Stimulated activated effector memory CD8-positive, alpha-beta T cell treated with anti-CD3 and anti-CD28 coated beads, Interleukin-12 subunit alpha, Interleukin-12 subunit beta, amount 100 ng/mL, for 72 hours (primary cell): ENCODE results near the gene NCKAP5.
"Not testable (repeated sequence)": the region's sequence is repeated elsewhere in the genome, so short reads cannot be mapped to it uniquely, and the experiment has no call there.

ENCODE experiments used
- ATAC-seq: fragments of 150-1000 bp; cut with Tn5 transposase; 2 replicates; pipeline ENCODE4 v1.10.0; 2021
- DNase-seq, 2 donors: peaks; one replicate each; pipeline ENCODE4 v3.0.0; 2021 to 2022; ENCODE audit warnings: low spot score in 2 of 2
- H3K27ac Mint-ChIP-seq: one replicate; pipeline ENCODE4 v1.8.0; 2022; ENCODE audit warnings: mild to moderate bottlenecking, mixed read lengths
- H3K36me3 Mint-ChIP-seq: one replicate; pipeline ENCODE4 v1.8.0; 2022; ENCODE audit warnings: mild to moderate bottlenecking, mixed read lengths
- H3K4me1 Mint-ChIP-seq: one replicate; pipeline ENCODE4 v1.8.0; 2022; ENCODE audit warnings: mixed read lengths
- H3K4me3 Mint-ChIP-seq: one replicate; pipeline ENCODE4 v1.8.0; 2022; ENCODE audit warnings: mild to moderate bottlenecking, mixed read lengths
- H3K9me3 Mint-ChIP-seq: one replicate; pipeline ENCODE4 v1.8.0; 2022; ENCODE audit warnings: mixed read lengths

Gene NCKAP5

DNA sequence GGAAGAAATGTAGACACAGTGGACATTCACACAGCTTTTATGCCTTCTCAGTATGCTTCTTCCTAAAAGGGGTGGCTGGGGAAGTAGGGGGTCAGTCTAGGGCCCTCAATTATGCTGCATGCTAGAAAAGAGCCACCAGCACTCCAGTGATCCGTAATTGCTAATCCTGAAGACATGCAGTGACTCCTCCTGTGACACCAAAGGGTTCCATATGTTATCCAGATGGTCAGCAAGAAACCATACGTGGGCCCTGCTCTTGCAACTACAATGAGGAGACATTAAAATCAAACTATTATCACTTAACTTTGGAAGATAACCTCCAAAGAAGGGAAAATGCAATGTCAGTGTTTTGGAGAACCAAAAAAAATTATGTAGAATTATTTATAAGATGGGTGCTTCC is 754.8 kb downstream of the NCKAP5 start:
- no peak for DNase-seq
- no peak overlapping the region for H3K4me3 Mint-ChIP-seq
- ATAC-seq: no peak
- no peaks in the 10 kb centered on the region for H3K4me1 Mint-ChIP-seq
- H3K9me3 Mint-ChIP-seq: peaks cover 17% of the 10 kb centered on the region
- no peak overlapping the region for H3K27ac Mint-ChIP-seq
- H3K36me3 Mint-ChIP-seq: no peaks in the 10 kb centered on the region

- ATAC-seq: no peak
- Mint-ChIP-seq H3K27ac (no peak overlapping the region), H3K4me3 (no peak overlapping the region), H3K36me3 (no peaks in the 10 kb centered on the region), H3K9me3 (peaks cover 21% of the 10 kb centered on the region), H3K4me1 (no peaks in the 10 kb centered on the region)
- no peak for DNase-seq
Observed at GRCh38 chr2:132811148-132811915, 756.9 kb downstream of the NCKAP5 start.

GRCh38 chr2:132809962-132810361 is 758.3 kb downstream of the NCKAP5 start:
- not testable (repeated sequence) for H3K4me3 Mint-ChIP-seq, ATAC-seq, H3K4me1 Mint-ChIP-seq, DNase-seq, H3K36me3 Mint-ChIP-seq, H3K27ac Mint-ChIP-seq
- peaks cover 22% of the 10 kb centered on the region for H3K9me3 Mint-ChIP-seq

DNA sequence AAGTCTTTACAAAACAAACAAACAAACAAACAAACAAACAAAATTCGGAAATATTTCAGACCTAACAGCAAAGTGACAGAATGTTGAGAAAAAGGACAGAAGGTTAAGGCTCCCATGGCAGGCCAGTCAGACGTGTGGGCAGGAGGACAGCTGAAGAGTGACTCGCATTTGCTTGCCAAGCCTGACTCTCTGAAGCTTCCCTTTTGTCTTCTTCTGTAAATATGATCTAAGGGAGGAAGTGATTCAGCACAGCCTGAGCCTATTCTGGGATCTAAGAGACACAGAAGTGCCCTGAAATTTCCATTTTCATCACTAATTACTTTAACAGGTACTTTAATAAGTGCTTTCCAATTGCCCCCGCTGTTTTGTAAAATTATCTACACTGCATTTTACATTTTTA is 764.2 kb downstream of the NCKAP5 start:
- Mint-ChIP-seq H3K9me3 (peaks cover 12% of the 10 kb centered on the region), H3K36me3 (no peaks in the 10 kb centered on the region), H3K4me3 (no peak overlapping the region), H3K4me1 (no peaks in the 10 kb centered on the region), H3K27ac (no peak overlapping the region)
- no peak for ATAC-seq
- no peak for DNase-seq

- DNase-seq (no peak), ATAC-seq (no peak)
- no peaks in the 10 kb centered on the region for H3K4me1 Mint-ChIP-seq
- no peak overlapping the region for H3K27ac Mint-ChIP-seq
- H3K9me3 Mint-ChIP-seq: no peaks in the 10 kb centered on the region
- no peaks in the 10 kb centered on the region for H3K36me3 Mint-ChIP-seq
- H3K4me3 Mint-ChIP-seq: no peak overlapping the region
Observed at GRCh38 chr2:132798341-132798740, 769.9 kb downstream of the NCKAP5 start.

GRCh38 chr2:132797556-132797955 is 770.7 kb downstream of the NCKAP5 start:
- Mint-ChIP-seq H3K27ac (no peak overlapping the region), H3K4me1 (no peaks in the 10 kb centered on the region), H3K9me3 (no peaks in the 10 kb centered on the region), H3K36me3 (no peaks in the 10 kb centered on the region), H3K4me3 (no peak overlapping the region)
- DNase-seq (no peak), ATAC-seq (no peak)

DNA sequence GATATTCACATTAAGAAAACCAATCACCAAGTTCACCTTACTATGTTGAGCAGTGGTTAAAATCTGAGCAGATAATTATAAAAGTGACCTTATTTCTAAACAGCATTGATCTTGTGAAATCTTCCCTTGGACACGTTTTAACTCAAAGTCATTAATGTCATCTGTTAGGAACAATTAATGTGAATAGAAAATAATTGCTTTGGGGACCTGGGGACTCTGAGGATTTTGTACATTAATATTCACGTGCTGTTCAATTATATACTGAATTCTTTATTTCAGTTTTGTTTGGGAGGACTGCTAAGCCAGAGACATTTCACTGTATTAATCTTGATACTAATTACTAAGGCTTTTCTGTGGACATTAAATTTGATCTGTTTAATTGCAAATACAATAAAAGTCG is 771.2 kb downstream of the NCKAP5 start:
- no peaks in the 10 kb centered on the region for H3K9me3 Mint-ChIP-seq
- H3K27ac Mint-ChIP-seq: no peak overlapping the region
- H3K36me3 Mint-ChIP-seq: no peaks in the 10 kb centered on the region
- DNase-seq: no peak
- no peak for ATAC-seq
- no peaks in the 10 kb centered on the region for H3K4me1 Mint-ChIP-seq
- no peak overlapping the region for H3K4me3 Mint-ChIP-seq

- Mint-ChIP-seq H3K4me1 (no peaks in the 10 kb centered on the region), H3K27ac (no peak overlapping the region), H3K4me3 (no peak overlapping the region), H3K9me3 (no peaks in the 10 kb centered on the region), H3K36me3 (no peaks in the 10 kb centered on the region)
- no peak for DNase-seq
- ATAC-seq: no peak
Observed at GRCh38 chr2:132795220-132795619, 773.0 kb downstream of the NCKAP5 start.

DNA sequence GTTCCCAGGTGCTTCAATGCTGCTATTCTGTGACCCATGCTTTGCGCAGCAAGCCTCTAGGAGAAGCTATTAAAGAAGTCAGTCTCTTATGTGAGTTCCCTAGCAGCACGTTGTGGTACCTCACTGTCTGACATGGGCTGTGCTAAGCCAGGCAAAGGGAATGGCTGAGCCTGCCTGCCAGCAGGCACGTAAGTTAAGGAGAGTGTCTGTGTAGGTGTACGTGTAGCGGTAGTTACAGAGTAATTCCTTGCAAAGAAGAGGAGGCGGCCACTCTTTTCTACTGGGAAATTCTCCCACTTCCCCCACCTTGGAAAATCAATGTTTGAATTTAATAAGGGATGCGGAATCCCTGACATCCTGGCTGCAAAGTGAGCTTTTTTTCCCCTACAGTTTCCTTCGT is 774.7 kb downstream of the NCKAP5 start:
- no peak for DNase-seq
- H3K9me3 Mint-ChIP-seq: peaks cover 2% of the 10 kb centered on the region
- no peak overlapping the region for H3K27ac Mint-ChIP-seq
- ATAC-seq: no peak
- H3K4me1 Mint-ChIP-seq: no peaks in the 10 kb centered on the region
- no peak overlapping the region for H3K4me3 Mint-ChIP-seq
- H3K36me3 Mint-ChIP-seq: no peaks in the 10 kb centered on the region

DNA sequence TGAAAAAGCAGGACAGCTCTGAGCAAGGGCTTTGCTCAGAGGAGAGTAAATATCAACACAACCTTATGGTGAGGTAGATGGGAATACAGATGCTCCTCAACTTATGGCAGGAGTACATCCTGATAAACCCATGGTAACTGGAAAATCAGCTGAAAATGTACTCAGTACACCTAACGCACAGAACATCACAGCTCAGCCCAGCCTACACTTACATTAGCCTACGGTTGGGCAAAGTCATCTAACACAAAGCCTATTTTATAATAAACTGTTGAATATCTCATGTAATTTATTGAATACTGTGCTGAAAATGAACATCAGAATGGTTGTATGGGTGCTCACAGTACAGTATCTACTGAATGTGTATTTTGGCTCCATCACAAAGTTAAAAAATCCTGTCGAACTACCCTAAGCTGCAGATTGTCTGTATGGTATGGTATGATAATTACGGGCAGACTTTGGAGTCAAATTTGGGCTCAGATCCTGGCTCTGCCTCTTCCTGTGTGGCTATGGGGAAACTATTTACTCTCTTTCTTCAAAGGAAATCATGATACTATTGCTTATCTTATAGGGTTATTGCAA is 778.0 kb downstream of the NCKAP5 start:
- Mint-ChIP-seq H3K4me1 (no peaks in the 10 kb centered on the region), H3K9me3 (peaks cover 2% of the 10 kb centered on the region), H3K4me3 (no peak overlapping the region), H3K27ac (no peak overlapping the region), H3K36me3 (no peaks in the 10 kb centered on the region)
- DNase-seq: no peak
- ATAC-seq: no peak

- H3K9me3 Mint-ChIP-seq: peaks cover 2% of the 10 kb centered on the region
- H3K36me3 Mint-ChIP-seq: no peaks in the 10 kb centered on the region
- ATAC-seq (no peak), DNase-seq (no peak)
- no peak overlapping the region for H3K27ac Mint-ChIP-seq
- H3K4me3 Mint-ChIP-seq: no peak overlapping the region
- H3K4me1 Mint-ChIP-seq: no peaks in the 10 kb centered on the region
Observed at GRCh38 chr2:132789066-132789465, 779.2 kb downstream of the NCKAP5 start.

DNA sequence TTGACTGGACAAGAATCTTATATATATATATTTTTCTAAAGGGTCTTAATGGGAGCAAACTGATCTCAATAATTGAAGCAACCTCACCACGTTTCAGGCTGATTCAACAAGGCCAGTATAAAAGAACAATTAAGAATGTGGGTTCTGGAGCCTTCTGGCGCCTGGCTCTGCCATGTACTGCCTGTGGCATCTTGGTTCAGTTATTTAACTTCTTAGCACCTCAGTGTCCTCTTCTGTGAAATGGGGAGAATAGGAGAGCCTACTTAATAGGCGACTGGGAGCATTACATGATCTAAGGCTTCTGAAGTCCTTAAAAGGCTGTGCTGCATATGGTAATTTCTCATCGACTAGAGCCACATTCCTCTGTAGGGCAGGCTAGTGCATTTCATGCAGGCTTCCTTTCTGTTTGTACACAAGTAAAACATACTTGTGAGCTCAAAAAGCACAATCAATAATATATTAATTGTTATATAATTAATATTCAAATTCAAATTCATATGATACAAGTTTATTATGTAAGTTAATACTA is 779.9 kb downstream of the NCKAP5 start:
- Mint-ChIP-seq H3K36me3 (no peaks in the 10 kb centered on the region), H3K9me3 (peaks cover 2% of the 10 kb centered on the region), H3K27ac (no peak overlapping the region), H3K4me1 (no peaks in the 10 kb centered on the region), H3K4me3 (no peak overlapping the region)
- DNase-seq (no peak), ATAC-seq (no peak)

DNA sequence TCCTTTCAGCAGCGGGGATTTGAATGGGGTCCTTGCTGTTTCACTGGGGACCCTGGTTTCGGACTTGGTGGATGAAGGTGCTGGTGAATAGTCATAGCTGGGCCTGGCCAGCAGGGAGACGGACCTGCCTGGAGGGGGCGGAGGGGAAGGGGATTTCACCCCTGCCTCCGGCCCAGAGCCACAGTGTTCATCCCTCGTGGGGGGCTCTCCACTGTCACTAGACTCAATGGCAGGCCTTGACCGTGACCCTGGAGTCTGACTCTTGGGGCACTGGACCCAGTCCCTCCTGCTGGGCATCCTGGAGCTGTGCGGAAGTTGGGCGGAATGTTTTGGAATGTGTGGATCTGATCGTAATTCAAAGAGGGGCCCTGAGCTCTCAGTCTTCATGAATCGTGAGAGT is 784.4 kb downstream of the NCKAP5 start:
- no peak overlapping the region for H3K4me3 Mint-ChIP-seq
- no peak for ATAC-seq
- no peak overlapping the region for H3K27ac Mint-ChIP-seq
- no peaks in the 10 kb centered on the region for H3K4me1 Mint-ChIP-seq
- H3K36me3 Mint-ChIP-seq: no peaks in the 10 kb centered on the region
- H3K9me3 Mint-ChIP-seq: peaks cover 4% of the 10 kb centered on the region
- DNase-seq: no peak

DNA sequence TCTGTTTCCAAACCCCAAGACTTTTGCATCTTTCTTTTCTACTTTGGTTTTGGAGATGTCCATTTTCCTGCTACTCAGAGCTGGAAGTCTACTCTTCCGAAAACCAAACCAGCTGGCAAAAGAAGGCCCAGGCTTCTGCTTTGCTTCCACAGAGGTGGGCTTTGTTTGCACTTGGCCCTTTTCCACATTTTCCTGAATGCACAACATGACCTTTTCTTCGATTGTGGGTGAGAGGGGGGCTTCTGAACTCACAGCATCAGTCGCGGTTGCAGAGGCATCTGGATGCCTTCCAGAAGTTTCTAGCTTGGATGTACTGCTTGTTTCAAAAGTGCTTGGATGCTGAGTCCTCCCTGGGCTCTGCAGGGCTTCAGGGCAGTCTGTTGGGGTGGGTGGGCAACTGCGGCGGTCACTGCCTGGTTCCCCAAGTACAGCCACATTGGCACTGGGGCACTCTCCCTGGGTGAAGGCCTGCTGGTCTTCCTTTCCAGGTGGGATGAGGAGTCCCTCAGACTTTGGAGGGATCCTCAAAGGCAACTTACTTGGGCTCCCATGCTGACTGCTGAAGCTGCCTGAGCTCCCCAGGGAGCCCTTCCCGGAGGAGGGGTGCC is 786.0 kb downstream of the NCKAP5 start:
- Mint-ChIP-seq H3K27ac (no peak overlapping the region), H3K9me3 (peaks cover 3% of the 10 kb centered on the region), H3K36me3 (no peaks in the 10 kb centered on the region), H3K4me1 (no peaks in the 10 kb centered on the region), H3K4me3 (no peak overlapping the region)
- no peak for DNase-seq
- no peak for ATAC-seq

- H3K4me3 Mint-ChIP-seq: no peak overlapping the region
- no peaks in the 10 kb centered on the region for H3K36me3 Mint-ChIP-seq
- DNase-seq (no peak), ATAC-seq (no peak)
- H3K9me3 Mint-ChIP-seq: peaks cover 6% of the 10 kb centered on the region
- H3K27ac Mint-ChIP-seq: no peak overlapping the region
- no peaks in the 10 kb centered on the region for H3K4me1 Mint-ChIP-seq
Observed at GRCh38 chr2:132780651-132781050, 787.6 kb downstream of the NCKAP5 start.

- Mint-ChIP-seq H3K27ac (no peak overlapping the region), H3K4me1 (no peaks in the 10 kb centered on the region)
Observed at GRCh38 chr2:132779206-132779721, 789.0 kb downstream of the NCKAP5 start.

More at GRCh38 chr2:132779206-132779721, 789.0 kb downstream of the NCKAP5 start:
- H3K4me3 Mint-ChIP-seq: no peak overlapping the region
- peaks cover 6% of the 10 kb centered on the region for H3K9me3 Mint-ChIP-seq
- no peak for DNase-seq
- ATAC-seq: no peak
- no peaks in the 10 kb centered on the region for H3K36me3 Mint-ChIP-seq
